Keratinocyte (primary cell): ENCODE data around the gene MEGF8. TPM values are rescaled to one million over a fixed set of nuclear protein-coding genes. Genes with fewer than 3 reads are reported as not detected.
"Not testable (repeated sequence)": the region's sequence is repeated elsewhere in the genome, so short reads cannot be mapped to it uniquely, and the experiment has no call there.

Experiments
- DNase-seq: peaks from one replicate; pipeline ENCODE4 v3.0.0-alpha.2; 2011; ENCODE audit warnings: low read depth, missing footprints, low spot score
- FAIRE-seq: peaks from 2 replicates; lab custom pipeline; 2011; peaks lifted over from hg19 to GRCh38; lab: Jason Lieb, UNC
- H2AFZ ChIP-seq: 2 replicates; pipeline ENCODE4 v1.6.0; 2012; ENCODE audit warnings: low read length, control low read depth, inconsistent platforms; ENCODE audit not compliant: control insufficient read depth
- H3K27ac ChIP-seq: 2 replicates; pipeline ENCODE4 v1.5.1; 2011; ENCODE audit warnings: low read length; ENCODE audit not compliant: control insufficient read depth, insufficient read depth
- H3K27me3 ChIP-seq: 3 replicates; pipeline ENCODE4 v1.6.0; 2011; ENCODE audit warnings: low read length; ENCODE audit not compliant: control insufficient read depth, insufficient read depth; ENCODE audit errors: extremely low read depth
- H3K36me3 ChIP-seq, 2 experiments: 2 replicates in 1 of 2; 3 replicates in 1 of 2; pipeline ENCODE4 v1.5.1; 2011; ENCODE audit warnings: low read length in 2 of 2, mild to moderate bottlenecking in 1 of 2; ENCODE audit not compliant: control insufficient read depth in 2 of 2, insufficient read depth in 2 of 2; ENCODE audit errors: extremely low read depth in 1 of 2
- H3K4me1 ChIP-seq: 3 replicates; pipeline ENCODE4 v1.5.1; 2011; ENCODE audit warnings: low read length; ENCODE audit not compliant: control insufficient read depth, insufficient read depth; ENCODE audit errors: extremely low read depth
- H3K4me2 ChIP-seq: 3 replicates; pipeline ENCODE4 v1.6.0; 2011; ENCODE audit warnings: low read depth, low read length; ENCODE audit not compliant: control insufficient read depth, insufficient read depth; ENCODE audit errors: extremely low read depth
- H3K4me3 ChIP-seq, 3 experiments: fragments of 200-600 bp in 1 of 3; sonication (generic) in 1 of 3; 2 replicates in 2 of 3; 3 replicates in 1 of 3; pipeline ENCODE4 v1.5.1; 2011 to 2016; ENCODE audit warnings: low read length in 3 of 3, mild to moderate bottlenecking in 3 of 3, control low read depth in 2 of 3, inconsistent platforms in 1 of 3, low read depth in 1 of 3, mixed read lengths in 1 of 3, mixed run types in 1 of 3, moderate library complexity in 1 of 3; ENCODE audit not compliant: control insufficient read depth in 2 of 3, insufficient read depth in 2 of 3; ENCODE audit errors: extremely low read depth in 1 of 3
- H3K79me2 ChIP-seq: 2 replicates; pipeline ENCODE4 v1.6.0; 2012; ENCODE audit warnings: low read length; ENCODE audit not compliant: control insufficient read depth, insufficient read depth
- H3K9ac ChIP-seq: 3 replicates; pipeline ENCODE4 v1.6.0; 2011; ENCODE audit warnings: low read length; ENCODE audit not compliant: control insufficient read depth, insufficient read depth; ENCODE audit errors: extremely low read depth
- H3K9me1 ChIP-seq: 3 replicates; pipeline ENCODE4 v1.6.0; 2011; ENCODE audit warnings: low read length; ENCODE audit not compliant: control insufficient read depth, insufficient read depth; ENCODE audit errors: extremely low read depth
- H3K9me3 ChIP-seq: 2 replicates; pipeline ENCODE4 v1.5.1; 2012; ENCODE audit warnings: low read depth, low read length; ENCODE audit not compliant: control insufficient read depth
- H4K20me1 ChIP-seq: 3 replicates; pipeline ENCODE4 v1.6.0; 2011; ENCODE audit warnings: low read length; ENCODE audit not compliant: control insufficient read depth, insufficient read depth; ENCODE audit errors: extremely low read depth
- CTCF ChIP-seq, 3 experiments: IDR thresholded peaks in 1 of 3; conservative IDR thresholded peaks in 1 of 3; optimal IDR thresholded peaks in 1 of 3; 2 replicates in 2 of 3; 3 replicates in 1 of 3; pipeline versions ENCODE3 to v1.5.1; 2011; ENCODE audit warnings: low read length in 3 of 3, mild to moderate bottlenecking in 3 of 3, moderate library complexity in 2 of 3, control low read depth in 1 of 3, inconsistent platforms in 1 of 3; ENCODE audit not compliant: insufficient read depth in 2 of 3; ENCODE audit errors: extremely low read depth in 1 of 3
- EZH2 ChIP-seq: IDR thresholded peaks from one replicate; pipeline ENCODE4 v1.6.1; 2012; ENCODE audit warnings: inconsistent platforms, mild to moderate bottlenecking, low read length, moderate library complexity
- dilution Hi-C: fragments of 300-500 bp; cut with MboI; formaldehyde crosslinking; loops from one replicate; pipeline ENCODE4 v1.7.0; 2020; ENCODE audit warnings: low sequenced_read_pairs; ENCODE audit not compliant: extremely low pct_ligation_motif_present
- polyA plus RNA-seq, 5 experiments: library from polyadenylated mRNA; depleted of rRNA in 3 of 5; stranded (reverse) in 3 of 5; stranded (forward) in 1 of 5; unstranded in 1 of 5; fragments of >200 nt; gene quantifications; 1 replicate in 1 of 5; 2 replicates in 3 of 5; 3 replicates in 1 of 5; pipeline versions ENCODE4 v1.2.1 to v1.2.3, GENCODE V29; 2011 to 2012; ENCODE audit warnings: missing spikeins in 2 of 5, low read depth in 1 of 5, low replicate concordance in 1 of 5

The MEGF8 gene
- polyA plus RNA-seq, 1 donor (not counting 4 experiments of a cell fraction or from before 2014, with no cell fraction given) = 4.1 TPM

GRCh38 chr19:42335971-42336370 is 10.5 kb downstream of the MEGF8 start:
- H3K9ac ChIP-seq = no peak overlapping the region
- H3K27ac ChIP-seq = no peak overlapping the region
- TF ChIP-seq EZH2 (no peak), CTCF (optimal IDR thresholded peaks at IDR 0.05 in 1 of 3, IDR thresholded peaks at IDR 0.05 in 1 of 3, conservative IDR thresholded peaks at IDR 0.05 in 1 of 3; ENCODE audit: extremely low read depth in 1 of 3, insufficient read depth in 2 of 3, low read length in 3 of 3) (no peak)
- H3K9me3 ChIP-seq = no peaks in the 10 kb centered on the region
- no peaks in the 10 kb centered on the region for H3K79me2 ChIP-seq
- H3K4me3 ChIP-seq = no peak overlapping the region
- H2AFZ ChIP-seq = no peak overlapping the region
- H4K20me1 ChIP-seq = no peaks in the 10 kb centered on the region
- peaks cover 3 to 9% of the 10 kb centered on the region in 2 experiments for H3K36me3 ChIP-seq
- DNase-seq (no peak), FAIRE-seq (no peak)
- dilution Hi-C loops = no loop called here
- H3K27me3 ChIP-seq = no peaks in the 10 kb centered on the region
- H3K4me1 ChIP-seq = no peaks in the 10 kb centered on the region
- H3K9me1 ChIP-seq = no peaks in the 10 kb centered on the region
- no peak overlapping the region for H3K4me2 ChIP-seq

GRCh38 chr19:42339126-42339860 is 13.9 kb downstream of the MEGF8 start:
- H3K9me3 ChIP-seq, H3K4me3 ChIP-seq, H3K9me1 ChIP-seq, H3K79me2 ChIP-seq, H3K27ac ChIP-seq, DNase-seq, FAIRE-seq, H4K20me1 ChIP-seq, H3K4me2 ChIP-seq, H3K4me1 ChIP-seq, H3K9ac ChIP-seq, dilution Hi-C loops, H3K27me3 ChIP-seq, H2AFZ ChIP-seq: not testable (repeated sequence)
- peaks cover 3 to 14% of the 10 kb centered on the region in 2 experiments for H3K36me3 ChIP-seq

GRCh38 chr19:42339922-42340321 is 14.5 kb downstream of the MEGF8 start:
- H3K27ac ChIP-seq, H3K4me3 ChIP-seq, H2AFZ ChIP-seq, H3K9me1 ChIP-seq, H3K79me2 ChIP-seq, H3K4me1 ChIP-seq, H3K27me3 ChIP-seq, DNase-seq, H3K9me3 ChIP-seq, dilution Hi-C loops, FAIRE-seq, H4K20me1 ChIP-seq, H3K4me2 ChIP-seq, H3K9ac ChIP-seq: not testable (repeated sequence)
- peaks cover 3 to 14% of the 10 kb centered on the region in 2 experiments for H3K36me3 ChIP-seq
